Muscle of leg (tissue), 11 donors: ENCODE results near the gene RNF151. TPM values are rescaled to one million over a fixed set of nuclear protein-coding genes. Genes with fewer than 3 reads are reported as not detected.
"Not testable (repeated sequence)": the region's sequence is repeated elsewhere in the genome, so short reads cannot be mapped to it uniquely, and the experiment has no call there.

Experiments used
- DNase-seq: peaks from one replicate; pipeline ENCODE4 v3.0.0; 2013
- H3K27ac ChIP-seq: one replicate; pipeline ENCODE4 v1.5.1; 2013; ENCODE audit warnings: mild to moderate bottlenecking, low read length, control low read depth
- H3K27me3 ChIP-seq: one replicate; pipeline ENCODE4 v1.6.1; 2013; ENCODE audit warnings: low read length; ENCODE audit not compliant: control insufficient read depth, insufficient read depth
- H3K36me3 ChIP-seq: one replicate; pipeline ENCODE4 v1.6.1; 2013; ENCODE audit warnings: low read length; ENCODE audit not compliant: control insufficient read depth, insufficient read depth
- H3K4me1 ChIP-seq: one replicate; pipeline ENCODE4 v1.6.1; 2013; ENCODE audit warnings: low read length; ENCODE audit not compliant: control insufficient read depth, insufficient read depth
- H3K4me3 ChIP-seq: one replicate; pipeline ENCODE4 v1.5.1; 2013; ENCODE audit warnings: low read length, control low read depth
- H3K9me3 ChIP-seq: replicated peaks from 2 replicates; pipeline ENCODE4 v1.6.1; 2013; ENCODE audit warnings: low read depth, low read length; ENCODE audit not compliant: control insufficient read depth
- WGBS: methylation state at CpG from one replicate; pipeline ENCODE4 v1.1.5; 2013; ENCODE audit warnings: missing lambda C conversion rate; ENCODE audit not compliant: insufficient coverage; 5-methylcytosine and 5-hydroxymethylcytosine counted together
- polyA plus RNA-seq, 8 donors: library from polyadenylated mRNA; unstranded; fragments of 120-200 nt; gene quantifications; one replicate each; pipeline versions ENCODE4 v1.2.1 to v1.2.3, GENCODE V29; 2013; ENCODE audit warnings: inconsistent platforms in 1 of 8, low replicate concordance in 1 of 8; ENCODE audit not compliant: insufficient read length in 8 of 8, insufficient read depth in 1 of 8
- total RNA-seq: library from RNA; stranded (reverse); fragments of 120-200 nt; gene quantifications from one replicate; pipeline ENCODE4 v1.2.4, GENCODE V29; 2013

Gene RNF151
- total and polyA plus RNA-seq, 9 donors = not detected

DNA sequence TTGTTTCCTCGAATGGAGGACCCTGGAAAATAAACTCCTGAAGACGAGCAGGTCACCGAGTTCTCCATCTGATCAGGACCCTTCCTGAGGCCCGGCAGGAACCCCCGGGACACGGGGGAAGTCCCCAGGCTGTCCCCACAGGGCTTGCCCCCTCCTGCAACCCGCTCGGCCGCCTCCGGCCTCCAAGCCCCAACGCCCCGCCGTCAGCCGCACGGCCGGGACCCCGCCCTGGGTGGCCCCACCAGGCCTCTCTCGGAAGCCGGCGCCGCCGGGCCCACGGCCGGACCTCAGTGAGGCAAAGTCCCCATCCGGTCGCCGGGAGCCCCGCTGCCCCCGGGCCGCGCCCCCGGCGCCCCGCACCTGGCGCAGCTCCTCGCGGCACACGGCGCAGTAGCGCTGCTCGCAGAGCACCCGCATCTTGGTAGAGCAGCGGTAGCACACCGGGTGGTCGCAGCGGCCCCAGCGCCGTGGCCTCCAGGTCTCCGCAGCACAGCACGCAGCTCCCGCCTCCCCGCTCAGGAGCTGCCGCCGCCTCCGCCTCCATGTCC is 42.6 kb downstream of the RNF151 start:
- Histone ChIP-seq H3K36me3 (peaks cover 13% of the 10 kb centered on the region), H3K9me3 (no peaks in the 10 kb centered on the region), H3K27me3 (no peaks in the 10 kb centered on the region), H3K27ac (peak overlapping the region; percentile 77), H3K4me1 (peaks cover 55% of the 10 kb centered on the region), H3K4me3 (peak overlapping the region; percentile 65)
- no peak for DNase-seq
- WGBS = under 1% methylated on average over 55 of the region's 55 CpGs

DNA sequence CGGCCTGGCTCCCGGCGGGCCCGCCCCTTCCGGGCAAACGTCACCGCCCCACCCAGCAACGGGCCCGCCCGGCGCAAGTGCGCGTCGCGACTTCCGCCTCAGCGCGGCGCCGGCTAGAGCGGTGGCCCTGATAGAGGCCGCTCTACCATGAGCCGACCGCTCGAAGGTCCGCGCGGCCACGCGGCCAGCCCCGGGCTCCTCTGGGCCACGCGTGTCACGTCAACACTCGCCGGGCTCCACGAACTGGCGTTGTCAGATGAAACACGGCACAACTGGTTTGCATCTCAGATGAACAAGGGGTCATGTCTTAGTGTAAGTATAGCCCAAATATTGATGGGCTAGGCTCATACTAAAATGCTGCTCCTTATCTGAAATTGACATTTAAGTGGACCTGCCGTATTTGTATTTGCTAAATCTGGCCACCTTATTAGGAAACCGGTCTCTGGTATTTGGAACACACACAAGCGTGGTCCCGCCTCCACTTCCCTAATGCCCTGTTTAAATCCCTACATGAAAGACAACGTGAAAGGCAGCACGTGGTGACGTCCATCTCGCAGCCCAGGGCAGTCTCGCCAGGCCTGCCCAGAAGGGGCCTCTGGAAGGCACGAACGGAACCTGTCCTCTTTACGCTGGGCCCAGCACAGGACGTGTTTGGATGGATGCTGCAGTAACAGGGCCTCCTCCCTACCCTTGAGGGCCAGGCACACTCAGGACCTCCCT is 43.3 kb downstream of the RNF151 start, which contains the start of gene ZNF598:
Gene ZNF598, minus strand, starts transcription at position 31 of the 720 bp plus-strand sequence.
- peaks cover 48% of the 10 kb centered on the region for H3K4me1 ChIP-seq
- peak within 1 kb of the TSS; percentile 93 for H3K27ac ChIP-seq

DNA sequence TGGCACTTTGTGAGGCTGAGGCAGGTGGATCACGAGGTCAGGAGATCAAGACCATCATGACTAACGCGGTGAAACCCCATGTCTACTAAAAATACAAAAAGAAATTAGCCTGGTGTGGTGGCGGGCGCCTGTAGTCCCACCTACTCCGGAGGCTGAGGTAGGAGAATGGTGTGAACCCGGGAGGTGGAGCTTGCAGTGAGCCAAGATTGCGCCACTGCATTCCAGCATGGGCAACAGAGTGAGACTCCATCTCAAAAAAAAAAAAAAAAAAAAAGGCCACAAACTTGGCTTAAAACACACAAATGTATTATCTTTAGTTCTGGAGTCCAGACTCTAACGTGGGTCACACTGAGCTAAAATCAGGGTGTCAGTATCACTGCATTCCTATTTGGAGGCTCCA is 45.1 kb downstream of the RNF151 start:
- WGBS = 76% methylated on average over 5 of the region's 9 CpGs
- not testable (repeated sequence) for DNase-seq, H3K4me3 ChIP-seq, H3K27me3 ChIP-seq, H3K27ac ChIP-seq, H3K9me3 ChIP-seq, H3K36me3 ChIP-seq
- H3K4me1 ChIP-seq = peaks cover 42% of the 10 kb centered on the region

More for the DNA sequence above, 43.3 kb downstream of the RNF151 start, which contains the start of gene ZNF598:
- Histone ChIP-seq H3K4me3 (peak within 1 kb of the TSS; percentile 81), H3K9me3 (no peaks in the 10 kb centered on the region), H3K27me3 (no peaks in the 10 kb centered on the region), H3K36me3 (peaks cover 13% of the 10 kb centered on the region)
- under 1% methylated on average over 48 of the region's 52 CpGs for WGBS
- DNase-seq = peak; percentile 95

GRCh38 chr16:2013527-2013926 is 46.9 kb downstream of the RNF151 start:
- H3K27me3 ChIP-seq = peaks cover 2% of the 10 kb centered on the region
- no peak overlapping the region for H3K4me3 ChIP-seq
- no peaks in the 10 kb centered on the region for H3K36me3 ChIP-seq
- DNase-seq = no peak
- 78% methylated on average over 13 of the region's 15 CpGs for WGBS
- H3K4me1 ChIP-seq = peaks cover 27% of the 10 kb centered on the region
- H3K9me3 ChIP-seq = no peaks in the 10 kb centered on the region
- H3K27ac ChIP-seq = no peak overlapping the region

DNA sequence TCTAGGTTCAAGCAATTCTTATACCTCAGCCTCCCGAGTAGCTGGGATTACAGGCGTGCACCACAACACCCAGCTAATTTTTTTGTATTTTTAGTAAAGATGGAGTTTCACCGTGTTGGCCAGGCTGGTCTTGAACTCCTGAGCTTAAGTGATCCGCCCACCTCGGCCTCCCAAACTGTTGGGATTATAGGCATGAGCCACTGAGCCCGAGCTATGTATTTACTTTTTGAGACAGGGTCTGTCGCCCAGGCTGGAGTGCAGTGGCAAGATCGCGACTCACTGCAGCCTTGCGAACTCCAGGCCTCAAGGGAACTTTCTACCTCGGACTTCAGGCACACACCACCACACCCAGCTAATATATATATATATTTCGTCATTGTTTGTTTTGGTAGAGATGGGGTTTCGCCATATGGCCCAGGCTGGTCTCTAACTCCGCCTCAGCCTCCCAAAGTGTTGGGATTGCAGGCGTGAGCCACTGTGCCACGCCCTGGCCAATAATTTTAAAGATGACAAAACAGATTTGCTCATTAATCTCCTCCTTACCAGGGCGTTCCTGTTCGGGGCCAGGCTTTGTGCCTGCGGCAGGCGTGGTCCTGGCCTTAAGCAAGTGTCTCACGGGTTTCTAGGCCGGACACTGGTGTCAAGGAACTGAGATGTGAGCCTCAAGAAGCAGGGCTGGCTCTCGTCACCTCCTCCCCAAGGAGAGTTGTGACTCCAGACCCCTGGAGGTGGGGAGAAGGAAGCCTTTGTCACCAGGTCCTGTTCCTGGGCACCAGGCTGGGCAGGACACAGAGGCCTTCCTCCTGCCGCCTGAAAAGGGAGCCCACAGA is 48.7 kb downstream of the RNF151 start:
- Histone ChIP-seq H3K4me3 (no peak overlapping the region), H3K9me3 (no peaks in the 10 kb centered on the region), H3K36me3 (no peaks in the 10 kb centered on the region), H3K4me1 (peaks cover 26% of the 10 kb centered on the region), H3K27me3 (peaks cover 17% of the 10 kb centered on the region), H3K27ac (peak overlapping the region; percentile 29)
- WGBS = 67% methylated on average over 14 of the region's 24 CpGs
- DNase-seq = no peak

DNA sequence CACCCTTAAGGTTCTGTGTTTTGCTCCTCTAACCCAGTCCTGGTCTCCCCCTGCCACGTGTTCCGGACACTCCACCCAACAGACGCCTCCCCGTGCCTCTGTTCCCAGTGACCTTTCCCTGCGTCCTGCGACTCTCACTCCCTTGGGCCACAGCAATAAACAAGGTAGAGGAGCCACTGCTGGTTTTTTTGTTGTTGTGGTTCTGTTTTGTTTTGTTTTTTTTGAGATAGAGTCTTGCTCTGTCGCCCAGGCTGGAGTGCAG is 49.2 kb downstream of the RNF151 start:
- no peak overlapping the region for H3K4me3 ChIP-seq

GRCh38 chr16:2016407-2016922 is 49.8 kb downstream of the RNF151 start:
- H3K4me1 ChIP-seq = peaks cover 28% of the 10 kb centered on the region
- no peak overlapping the region for H3K4me3 ChIP-seq
- H3K9me3 ChIP-seq = no peaks in the 10 kb centered on the region
- no peak for DNase-seq
- H3K36me3 ChIP-seq = no peaks in the 10 kb centered on the region
- peaks cover 25% of the 10 kb centered on the region for H3K27me3 ChIP-seq
- no peak overlapping the region for H3K27ac ChIP-seq
- 22% methylated on average over 12 of the region's 13 CpGs for whole genome bisulfite sequencing

More for the DNA sequence above, 49.2 kb downstream of the RNF151 start:
- peaks cover 27% of the 10 kb centered on the region for H3K4me1 ChIP-seq
- DNase-seq = no peak
- WGBS = no CpG with 5 or more reads among the region's 7 CpGs
- peaks cover 22% of the 10 kb centered on the region for H3K27me3 ChIP-seq
- no peaks in the 10 kb centered on the region for H3K36me3 ChIP-seq
- H3K9me3 ChIP-seq = no peaks in the 10 kb centered on the region
- H3K27ac ChIP-seq = peak overlapping the region; percentile 29

Other genes with a start within 250 kb of the RNF151 start
- gene NME3, start 195.3 kb upstream of the RNF151 start, total RNA-seq = 35.2 TPM
- gene NME3, start 195.3 kb upstream of the RNF151 start, polyA plus RNA-seq = 10 to 100 TPM; 22.2 to 31.9 (median 26.9) TPM
- 7.2 TPM for gene EME2, start 194.0 kb upstream of the RNF151 start, total RNA-seq
- 1 to 10 TPM; 4.0 to 9.7 (median 6.7) TPM for gene EME2, start 194.0 kb upstream of the RNF151 start, polyA plus RNA-seq
- gene MRPS34, start 193.7 kb upstream of the RNF151 start, total RNA-seq = 45.7 TPM
- 10 to 100 TPM; 44.7 to 57.8 (median 52.2) TPM for gene MRPS34, start 193.7 kb upstream of the RNF151 start, polyA plus RNA-seq
- 34.2 TPM for gene SPSB3, start 184.3 kb upstream of the RNF151 start, total RNA-seq
- 10 to 100 TPM; 21.0 to 35.1 (median 24.5) TPM for gene SPSB3, start 184.3 kb upstream of the RNF151 start, polyA plus RNA-seq
- gene NUBP2, start 183.9 kb upstream of the RNF151 start, total RNA-seq = 58.0 TPM
- gene NUBP2, start 183.9 kb upstream of the RNF151 start, polyA plus RNA-seq = 10 to 100 TPM; 40.6 to 59.7 (median 47.7) TPM
- gene IGFALS, start 173.2 kb upstream of the RNF151 start, total RNA-seq = 0.22 TPM
- 1 to 10 TPM in 1 of 8 donors, under 1 TPM in 7; 0.11 to 1.1 (median 0.28) TPM for gene IGFALS, start 173.2 kb upstream of the RNF151 start, polyA plus RNA-seq
- 36.1 TPM for gene HAGH, start 140.0 kb upstream of the RNF151 start, total RNA-seq
- gene HAGH, start 140.0 kb upstream of the RNF151 start, polyA plus RNA-seq = 10 to 100 TPM; 34.6 to 48.6 (median 39.5) TPM
- gene FAHD1, start 139.7 kb upstream of the RNF151 start, total RNA-seq = 27.7 TPM
- 10 to 100 TPM; 19.7 to 25.6 (median 21.9) TPM for gene FAHD1, start 139.7 kb upstream of the RNF151 start, polyA plus RNA-seq
- gene MEIOB, start 94.7 kb upstream of the RNF151 start, total RNA-seq = not detected
- under 1 TPM in 7 of 8 donors, not detected in 1; 0.22 to 0.87 (median 0.55) TPM for gene MEIOB, start 94.7 kb upstream of the RNF151 start, polyA plus RNA-seq
- gene HS3ST6, start 48.4 kb upstream of the RNF151 start, total RNA-seq = not detected
- 1 to 10 TPM in 1 of 8 donors, not detected in 7; 1.7 TPM for gene HS3ST6, start 48.4 kb upstream of the RNF151 start, polyA plus RNA-seq
- gene MSRB1, start 23.7 kb upstream of the RNF151 start, total RNA-seq = 16.3 TPM
- 10 to 100 TPM; 24.2 to 40.7 (median 29.1) TPM for gene MSRB1, start 23.7 kb upstream of the RNF151 start, polyA plus RNA-seq
- 43.0 TPM for gene RPL3L, start 12.2 kb upstream of the RNF151 start, total RNA-seq
- 10 to 100 TPM; 11.9 to 63.0 (median 33.4) TPM for gene RPL3L, start 12.2 kb upstream of the RNF151 start, polyA plus RNA-seq
- 142 TPM for gene NDUFB10, start 7.3 kb upstream of the RNF151 start, total RNA-seq
- 100 to 1,000 TPM in 7 of 8 donors, 10 to 100 TPM in 1; 95.4 to 162 (median 128) TPM for gene NDUFB10, start 7.3 kb upstream of the RNF151 start, polyA plus RNA-seq
- gene RPS2, start 2.0 kb upstream of the RNF151 start, total RNA-seq = 2,334 TPM
- 1,000 to 10,000 TPM; 3,011 to 3,712 (median 3,485) TPM for gene RPS2, start 2.0 kb upstream of the RNF151 start, polyA plus RNA-seq
- gene TBL3, start 5.2 kb downstream of the RNF151 start, total RNA-seq = 23.9 TPM
- gene TBL3, start 5.2 kb downstream of the RNF151 start, polyA plus RNA-seq = 10 to 100 TPM; 27.9 to 32.9 (median 30.6) TPM
- 0.89 TPM for gene NOXO1, start 14.6 kb downstream of the RNF151 start, total RNA-seq
- 1 to 10 TPM in 4 of 8 donors, under 1 TPM in 4; 0.29 to 1.7 (median 0.98) TPM for gene NOXO1, start 14.6 kb downstream of the RNF151 start, polyA plus RNA-seq
- 18.3 TPM for gene GFER, start 17.3 kb downstream of the RNF151 start, total RNA-seq
- gene GFER, start 17.3 kb downstream of the RNF151 start, polyA plus RNA-seq = 10 to 100 TPM; 14.7 to 23.8 (median 17.8) TPM
- 0.93 TPM for gene SYNGR3, start 23.1 kb downstream of the RNF151 start, total RNA-seq
- 1 to 10 TPM in 6 of 8 donors, under 1 TPM in 2; 0.70 to 1.5 (median 1.2) TPM for gene SYNGR3, start 23.1 kb downstream of the RNF151 start, polyA plus RNA-seq
- 6.6 TPM for gene ZNF598, start 43.0 kb downstream of the RNF151 start, total RNA-seq
- 10 to 100 TPM; 21.2 to 28.6 (median 23.6) TPM for gene ZNF598, start 43.0 kb downstream of the RNF151 start, polyA plus RNA-seq
- 0.80 TPM for gene NPW, start 52.9 kb downstream of the RNF151 start, total RNA-seq
- 1 to 10 TPM in 7 of 8 donors, under 1 TPM in 1; 0.57 to 5.4 (median 2.6) TPM for gene NPW, start 52.9 kb downstream of the RNF151 start, polyA plus RNA-seq
- 22.1 TPM for gene NHERF2, start 60.0 kb downstream of the RNF151 start, total RNA-seq
- 10 to 100 TPM; 34.5 to 60.6 (median 45.6) TPM for gene NHERF2, start 60.0 kb downstream of the RNF151 start, polyA plus RNA-seq
- gene NTHL1, start 81.0 kb downstream of the RNF151 start, total RNA-seq = 20.2 TPM
- gene NTHL1, start 81.0 kb downstream of the RNF151 start, polyA plus RNA-seq = 10 to 100 TPM; 11.5 to 18.1 (median 14.0) TPM
- 31.8 TPM for gene TSC2, start 81.1 kb downstream of the RNF151 start, total RNA-seq
- 100 to 1,000 TPM in 3 of 8 donors, 10 to 100 TPM in 5; 57.6 to 109 (median 84.6) TPM for gene TSC2, start 81.1 kb downstream of the RNF151 start, polyA plus RNA-seq
- gene PKD1, start 169.0 kb downstream of the RNF151 start, total RNA-seq = 63.3 TPM
- gene PKD1, start 169.0 kb downstream of the RNF151 start, polyA plus RNA-seq = 100 to 1,000 TPM; 120 to 183 (median 156) TPM
- 0.40 TPM for gene RAB26, start 181.8 kb downstream of the RNF151 start, total RNA-seq
- gene RAB26, start 181.8 kb downstream of the RNF151 start, polyA plus RNA-seq = 1 to 10 TPM in 4 of 8 donors, under 1 TPM in 4; 0.27 to 3.4 (median 0.86) TPM
- 29.0 TPM for gene TRAF7, start 188.9 kb downstream of the RNF151 start, total RNA-seq
- gene TRAF7, start 188.9 kb downstream of the RNF151 start, polyA plus RNA-seq = 10 to 100 TPM; 32.6 to 52.6 (median 47.6) TPM
- 0.75 TPM for gene CASKIN1, start 229.7 kb downstream of the RNF151 start, total RNA-seq
- 1 to 10 TPM in 7 of 8 donors, under 1 TPM in 1; 0.94 to 2.4 (median 1.9) TPM for gene CASKIN1, start 229.7 kb downstream of the RNF151 start, polyA plus RNA-seq
- 13.7 TPM for gene MLST8, start 238.6 kb downstream of the RNF151 start, total RNA-seq
- gene MLST8, start 238.6 kb downstream of the RNF151 start, polyA plus RNA-seq = 10 to 100 TPM; 30.6 to 38.2 (median 34.5) TPM
- gene BRICD5, start 244.0 kb downstream of the RNF151 start, total RNA-seq = 5.8 TPM
- gene BRICD5, start 244.0 kb downstream of the RNF151 start, polyA plus RNA-seq = 10 to 100 TPM in 2 of 8 donors, 1 to 10 TPM in 6; 3.9 to 11.0 (median 7.6) TPM
- 12.2 TPM for gene PGP, start 248.0 kb downstream of the RNF151 start, total RNA-seq
- gene PGP, start 248.0 kb downstream of the RNF151 start, polyA plus RNA-seq = 10 to 100 TPM; 11.8 to 18.1 (median 16.9) TPM